DND-41 (cell line): ENCODE measurements around the gene NR2F6.

Experiments used
- CTCF ChIP-seq: IDR thresholded peaks from 2 replicates; pipeline ENCODE4 v1.5.1; 2012; ENCODE audit warnings: borderline replicate concordance, low read length, moderate library complexity, mild to moderate bottlenecking; ENCODE audit not compliant: poor library complexity, severe bottlenecking; ENCODE audit errors: extremely low read depth
- EZH2 ChIP-seq: IDR thresholded peaks from 3 replicates; pipeline ENCODE4 v1.6.1; 2012; ENCODE audit warnings: borderline replicate concordance, low read depth, mild to moderate bottlenecking, moderate library complexity, low read length, inconsistent platforms; ENCODE audit not compliant: severe bottlenecking

GRCh38 chr19:17240826-17241399 lies 4.8 kb downstream of the NR2F6 start:
- no peak for TF ChIP-seq CTCF
- no peak for TF ChIP-seq EZH2
